ENCODE data around the gene RNF151.
"Not testable (repeated sequence)": the region's sequence is repeated elsewhere in the genome, so short reads cannot be mapped to it uniquely, and the experiment has no call there.

The RNF151 gene

GRCh38 chr16:1966460-1966859 is at the start of gene RNF151:
Gene RNF151, plus strand, starts transcription at chr16:1966856. Its CDS starts 26 bp downstream, at chr16:1966882.
- DNase-seq = no peak

GRCh38 chr16:1917056-1917664 is 49.5 kb upstream of the RNF151 start:
- DNase-seq = peak; percentile 44

- DNase-seq = peak; percentile 42
Observed at GRCh38 chr16:1917665-1918350, 48.8 kb upstream of the RNF151 start.

- peak; percentile 50 for DNase-seq
Observed at GRCh38 chr16:1918351-1919326, 48.0 kb upstream of the RNF151 start, which contains the start of gene HS3ST6. Gene HS3ST6, minus strand, starts transcription at chr16:1918415. Its CDS starts 92 bp downstream, at chr16:1918323.

GRCh38 chr16:1919327-1919998 is 47.2 kb upstream of the RNF151 start:
- DNase-seq = peak; percentile 63

GRCh38 chr16:1920122-1920521 is 46.5 kb upstream of the RNF151 start:
- not testable (repeated sequence) for DNase-seq

GRCh38 chr16:1920727-1921171 is 45.9 kb upstream of the RNF151 start:
- DNase-seq = peak; percentile 54

GRCh38 chr16:1922357-1922756 is 44.3 kb upstream of the RNF151 start:
- no peak for DNase-seq

GRCh38 chr16:1923299-1924034 is 43.2 kb upstream of the RNF151 start:
- no peak for DNase-seq

GRCh38 chr16:1924095-1924494 is 42.6 kb upstream of the RNF151 start:
- no peak for DNase-seq

GRCh38 chr16:1926271-1926670 is 40.4 kb upstream of the RNF151 start:
- DNase-seq = no peak

- DNase-seq = peak; percentile 67
Observed at GRCh38 chr16:1929105-1929504, 37.6 kb upstream of the RNF151 start.

GRCh38 chr16:1929578-1930337 is 36.9 kb upstream of the RNF151 start:
- DNase-seq = peak; percentile 87

GRCh38 chr16:1930338-1930720 is 36.3 kb upstream of the RNF151 start:
- DNase-seq = no peak

- peak; percentile 81 for DNase-seq
Observed at GRCh38 chr16:1932050-1933028, 34.3 kb upstream of the RNF151 start.

GRCh38 chr16:1933097-1933661 is 33.5 kb upstream of the RNF151 start:
- DNase-seq = peak; percentile 61

- no peak for DNase-seq
Observed at GRCh38 chr16:1936945-1937479, 29.6 kb upstream of the RNF151 start.

- DNase-seq = no peak
Observed at GRCh38 chr16:1938316-1938715, 28.3 kb upstream of the RNF151 start.

- DNase-seq = no peak
Observed at GRCh38 chr16:1938910-1939309, 27.7 kb upstream of the RNF151 start.

All from DMS53 (cell line).